ENCODE measurements around the gene LNX2.

Gene LNX2

DNA sequence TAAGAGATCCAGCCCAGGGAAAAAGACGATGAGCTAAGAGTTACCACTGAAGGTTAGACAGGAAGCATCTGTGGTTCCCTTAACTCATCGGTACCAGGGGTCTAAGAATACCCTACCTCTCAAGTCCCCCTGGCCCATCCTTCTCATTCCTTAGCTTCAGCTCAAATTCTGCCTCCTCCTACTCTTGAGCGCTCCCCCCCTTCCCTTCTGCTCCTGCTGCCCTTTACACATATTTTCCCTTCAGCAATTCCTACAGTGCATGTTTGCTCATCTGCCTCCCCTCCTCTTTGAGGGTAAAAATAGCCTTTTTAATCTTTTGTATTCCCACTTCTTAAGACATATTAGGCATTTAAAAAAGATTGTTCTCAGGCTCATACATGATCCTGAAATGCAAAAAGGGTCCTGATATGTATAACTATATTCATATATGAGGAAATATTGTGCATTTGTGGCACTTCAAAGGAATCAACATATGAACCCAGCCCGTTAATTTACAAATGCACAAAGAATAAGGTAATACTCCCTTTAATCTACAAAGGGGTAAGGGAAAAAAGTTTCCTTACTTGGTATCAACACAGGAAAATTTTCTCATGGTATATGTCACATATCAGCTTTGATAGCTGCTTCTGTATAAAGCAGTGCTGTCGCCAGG is 33.1 kb downstream of the LNX2 start:
- Histone ChIP-seq H3K36me3 (ENCODE audit: insufficient read depth, low read length) (no peaks in the 10 kb centered on the region), H3K79me2 (ENCODE audit: insufficient read depth, low read length) (peaks cover 78% of the 10 kb centered on the region), H3F3A (ENCODE audit: low read depth) (peaks cover 3% of the 10 kb centered on the region; the same call in 1 of the 2 replicates), H3K9me2 (replicated peaks; ENCODE audit: low read depth, low read length) (no peaks in the 10 kb centered on the region), H3K9me3 (ENCODE audit: insufficient read depth, low read depth, low read length) (no peaks in the 10 kb centered on the region), H3K9ac (ENCODE audit: low read depth, low read length, poor library complexity, severe bottlenecking) (peak overlapping the region; percentile 29), H3K4me3 (ENCODE audit: low read length, poor library complexity, severe bottlenecking) (peak overlapping the region; percentile 35), H2AFZ (ENCODE audit: low read length) (no peak overlapping the region), H3K4me1 (ENCODE audit: insufficient read depth, low read length, poor library complexity, severe bottlenecking) (peaks cover 41% of the 10 kb centered on the region), H3K27me3 (ENCODE audit: insufficient read depth, low read length, poor library complexity, severe bottlenecking) (no peaks in the 10 kb centered on the region), H4K20me1 (ENCODE audit: insufficient read depth, low read length, poor library complexity, severe bottlenecking) (peaks cover 15% of the 10 kb centered on the region), H3K4me2 (ENCODE audit: low read depth, low read length, poor library complexity, severe bottlenecking) (peak overlapping the region; percentile 56)
- TF ChIP-seq, protein P1, sequence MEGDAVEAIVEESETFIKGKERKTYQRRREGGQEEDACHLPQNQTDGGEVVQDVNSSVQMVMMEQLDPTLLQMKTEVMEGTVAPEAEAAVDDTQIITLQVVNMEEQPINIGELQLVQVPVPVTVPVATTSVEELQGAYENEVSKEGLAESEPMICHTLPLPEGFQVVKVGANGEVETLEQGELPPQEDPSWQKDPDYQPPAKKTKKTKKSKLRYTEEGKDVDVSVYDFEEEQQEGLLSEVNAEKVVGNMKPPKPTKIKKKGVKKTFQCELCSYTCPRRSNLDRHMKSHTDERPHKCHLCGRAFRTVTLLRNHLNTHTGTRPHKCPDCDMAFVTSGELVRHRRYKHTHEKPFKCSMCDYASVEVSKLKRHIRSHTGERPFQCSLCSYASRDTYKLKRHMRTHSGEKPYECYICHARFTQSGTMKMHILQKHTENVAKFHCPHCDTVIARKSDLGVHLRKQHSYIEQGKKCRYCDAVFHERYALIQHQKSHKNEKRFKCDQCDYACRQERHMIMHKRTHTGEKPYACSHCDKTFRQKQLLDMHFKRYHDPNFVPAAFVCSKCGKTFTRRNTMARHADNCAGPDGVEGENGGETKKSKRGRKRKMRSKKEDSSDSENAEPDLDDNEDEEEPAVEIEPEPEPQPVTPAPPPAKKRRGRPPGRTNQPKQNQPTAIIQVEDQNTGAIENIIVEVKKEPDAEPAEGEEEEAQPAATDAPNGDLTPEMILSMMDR (conservative IDR thresholded peaks at IDR 0.05; ENCODE audit: low read length), result no peak

DNA sequence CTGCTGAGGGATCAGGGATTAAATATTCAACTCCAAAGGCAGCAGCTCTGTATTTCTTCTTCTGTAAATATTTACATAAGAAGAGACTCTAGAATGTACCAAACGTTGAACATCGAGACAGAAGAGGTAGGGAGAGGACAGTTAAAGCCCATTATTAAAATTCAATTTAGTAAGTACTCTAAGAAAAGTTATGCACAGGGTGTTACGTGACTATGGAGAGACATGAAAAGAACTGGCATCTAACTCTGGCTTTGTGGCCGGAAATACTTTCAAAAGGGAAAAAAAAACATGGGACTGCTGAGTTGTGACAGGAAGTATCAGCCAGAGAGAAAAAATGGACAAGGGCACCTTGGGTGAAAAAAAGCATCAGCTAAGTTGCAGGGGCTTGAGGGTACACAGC is 36.7 kb downstream of the LNX2 start:
- H3K4me2 ChIP-seq (ENCODE audit: low read depth, low read length, poor library complexity, severe bottlenecking), result peak overlapping the region; percentile 85
- 0 out of 2 replicates have a peak overlapping the region, but pooled peaks have one; percentile 9 for H2AFZ ChIP-seq (ENCODE audit: low read length)

DNA sequence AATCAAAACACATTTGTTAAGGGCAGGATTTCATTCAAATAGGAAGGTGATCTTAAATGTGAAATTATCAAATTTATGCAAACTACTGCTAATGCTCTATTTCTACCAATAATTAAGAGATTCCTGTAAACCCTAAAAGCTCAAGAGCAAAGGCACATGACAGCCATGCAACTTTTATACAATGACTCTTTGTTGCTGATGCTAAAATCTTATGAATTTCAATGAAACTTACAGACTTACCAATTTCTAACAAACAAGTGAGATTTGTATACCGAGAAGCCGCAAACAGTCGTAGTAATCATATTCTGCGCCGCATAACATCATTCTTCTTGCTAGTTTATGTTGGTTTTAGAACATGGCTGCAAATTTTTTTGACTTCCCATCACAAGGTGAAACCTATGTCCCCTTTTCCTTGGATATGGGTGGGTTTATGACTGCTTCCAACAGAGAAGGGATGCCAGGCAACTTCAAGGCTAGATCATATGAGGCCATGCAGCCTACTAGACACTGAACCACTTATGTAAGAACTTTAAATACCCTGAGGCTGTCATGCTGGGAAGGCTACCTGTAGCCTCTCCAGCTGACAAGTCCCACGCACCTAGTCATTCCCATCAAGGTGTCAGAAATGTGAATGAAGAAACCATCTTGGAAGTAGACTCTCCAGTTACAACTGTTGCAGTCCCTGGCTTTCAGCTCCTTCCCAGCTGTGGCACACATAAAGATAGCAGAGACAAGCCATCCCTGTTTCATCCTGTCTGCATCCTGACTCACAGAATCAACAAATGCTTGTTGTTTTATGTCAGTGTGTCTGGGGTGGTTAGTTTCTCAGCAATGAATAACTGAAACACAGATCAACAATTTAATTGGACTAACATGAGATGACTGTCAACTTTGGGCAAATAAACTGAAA is 42.0 kb downstream of the LNX2 start:
- Histone ChIP-seq H3K4me2 (ENCODE audit: low read depth, low read length, poor library complexity, severe bottlenecking) (no peak overlapping the region), H3K4me3 (ENCODE audit: low read length, poor library complexity, severe bottlenecking) (no peak overlapping the region), H2AFZ (ENCODE audit: low read length) (no peak overlapping the region), H3K27me3 (ENCODE audit: insufficient read depth, low read length, poor library complexity, severe bottlenecking) (no peaks in the 10 kb centered on the region), H3K9me2 (replicated peaks; ENCODE audit: low read depth, low read length) (no peaks in the 10 kb centered on the region), H3K9ac (ENCODE audit: low read depth, low read length, poor library complexity, severe bottlenecking) (no peak overlapping the region), H3K36me3 (ENCODE audit: insufficient read depth, low read length) (peaks cover 26% of the 10 kb centered on the region), H3F3A (ENCODE audit: low read depth) (0 out of 2 replicates have a peak, but pooled peaks cover under 1% of the 10 kb centered on the region), H3K79me2 (ENCODE audit: insufficient read depth, low read length) (peaks cover 46% of the 10 kb centered on the region), H3K4me1 (ENCODE audit: insufficient read depth, low read length, poor library complexity, severe bottlenecking) (peaks cover 30% of the 10 kb centered on the region), H3K9me3 (ENCODE audit: insufficient read depth, low read depth, low read length) (no peaks in the 10 kb centered on the region), H4K20me1 (ENCODE audit: insufficient read depth, low read length, poor library complexity, severe bottlenecking) (no peaks in the 10 kb centered on the region)
- no peak for TF ChIP-seq EZH2phosphoT487 (IDR thresholded peaks at IDR 0.05; ENCODE audit: borderline replicate concordance)
- TF ChIP-seq, protein P1 (conservative IDR thresholded peaks at IDR 0.05; ENCODE audit: low read length), result no peak

More for the DNA sequence above, 36.7 kb downstream of the LNX2 start:
- peak overlapping the region; percentile 60 for H3K4me3 ChIP-seq (ENCODE audit: low read length, poor library complexity, severe bottlenecking)
- no peaks in the 10 kb centered on the region for H3K9me2 ChIP-seq (replicated peaks; ENCODE audit: low read depth, low read length)
- H3K36me3 ChIP-seq (ENCODE audit: insufficient read depth, low read length), result peaks cover 11% of the 10 kb centered on the region
- H3K9me3 ChIP-seq (ENCODE audit: insufficient read depth, low read depth, low read length), result no peaks in the 10 kb centered on the region
- H3K79me2 ChIP-seq (ENCODE audit: insufficient read depth, low read length), result peaks cover 67% of the 10 kb centered on the region
- TF ChIP-seq, protein P1 (conservative IDR thresholded peaks at IDR 0.05; ENCODE audit: low read length), result no peak
- no peak for TF ChIP-seq EZH2phosphoT487 (IDR thresholded peaks at IDR 0.05; ENCODE audit: borderline replicate concordance)
- peaks cover 12% of the 10 kb centered on the region for H4K20me1 ChIP-seq (ENCODE audit: insufficient read depth, low read length, poor library complexity, severe bottlenecking)
- H3K4me1 ChIP-seq (ENCODE audit: insufficient read depth, low read length, poor library complexity, severe bottlenecking), result peaks cover 54% of the 10 kb centered on the region
- H3K9ac ChIP-seq (ENCODE audit: low read depth, low read length, poor library complexity, severe bottlenecking), result peak overlapping the region; percentile 52
- H3F3A ChIP-seq (ENCODE audit: low read depth), result peaks cover 3% of the 10 kb centered on the region; the same call in 1 of the 2 replicates
- H3K27me3 ChIP-seq (ENCODE audit: insufficient read depth, low read length, poor library complexity, severe bottlenecking), result no peaks in the 10 kb centered on the region

All from Loucy (cell line).